ENCODE data around the gene CERS5.
"Not testable (repeated sequence)": the region's sequence is repeated elsewhere in the genome, so short reads cannot be mapped to it uniquely, and the experiment has no call there.

CERS5 gene

GRCh38 chr12:50186681-50187080, 19.5 kb upstream of the CERS5 start:
- no peak for DNase-seq

GRCh38 chr12:50185970-50186663, 18.9 kb upstream of the CERS5 start:
- DNase-seq, result peak; percentile 69

GRCh38 chr12:50185301-50185895, 18.2 kb upstream of the CERS5 start:
- no peak for DNase-seq

- DNase-seq, result no peak
These were observed 17.1 kb upstream of the CERS5 start for GRCh38 chr12:50184261-50184660.

- no peak for DNase-seq
These were observed 15.3 kb upstream of the CERS5 start for GRCh38 chr12:50182461-50182860.

GRCh38 chr12:50181691-50182090, 14.5 kb upstream of the CERS5 start:
- no peak for DNase-seq

- no peak for DNase-seq
These were observed 8.5 kb upstream of the CERS5 start for GRCh38 chr12:50175716-50176026.

GRCh38 chr12:50174971-50175715, 8.0 kb upstream of the CERS5 start:
- DNase-seq, result no peak

GRCh38 chr12:50166799-50167048, 445 bp downstream of the CERS5 start:
- no peak for DNase-seq

- no peak for DNase-seq
These were observed 2.2 kb downstream of the CERS5 start for GRCh38 chr12:50164963-50165362.

GRCh38 chr12:50162230-50162629, 4.9 kb downstream of the CERS5 start:
- no peak for DNase-seq

GRCh38 chr12:50160643-50161042, 6.5 kb downstream of the CERS5 start:
- DNase-seq, result no peak

GRCh38 chr12:50157259-50157658, 9.9 kb downstream of the CERS5 start:
- no peak for DNase-seq

- no peak for DNase-seq
These were observed 10.5 kb downstream of the CERS5 start for GRCh38 chr12:50156641-50157040.

GRCh38 chr12:50154947-50155346, 12.2 kb downstream of the CERS5 start:
- not testable (repeated sequence) for DNase-seq

GRCh38 chr12:50151047-50151687, 16.0 kb downstream of the CERS5 start:
- no peak for DNase-seq

- no peak for DNase-seq
These were observed 17.9 kb downstream of the CERS5 start for GRCh38 chr12:50149311-50149710.

- not testable (repeated sequence) for DNase-seq
These were observed 19.2 kb downstream of the CERS5 start for GRCh38 chr12:50148011-50148410.

- DNase-seq, result no peak
These were observed 19.9 kb downstream of the CERS5 start for GRCh38 chr12:50147281-50147680.

- DNase-seq, result no peak
These were observed 21.7 kb downstream of the CERS5 start for GRCh38 chr12:50145439-50145838.

- no peak for DNase-seq
These were observed 24.2 kb downstream of the CERS5 start for GRCh38 chr12:50142993-50143392.

GRCh38 chr12:50132505-50133135, 34.5 kb downstream of the CERS5 start:
- DNase-seq, result no peak

GRCh38 chr12:50129290-50129689, 37.9 kb downstream of the CERS5 start:
- no peak for DNase-seq

GRCh38 chr12:50127546-50127945, 39.6 kb downstream of the CERS5 start:
- no peak for DNase-seq
